ENCODE measurements around the gene KAZN. TPM values are rescaled to one million over a fixed set of nuclear protein-coding genes. Genes with fewer than 3 reads are reported as not detected.
A peak's percentile ranks its signal among the peaks of the same experiment; 100 is the strongest.

Gene KAZN
- total and polyA plus RNA-seq, 10 donors, result 20.0 to 245 (median 144) TPM

DNA sequence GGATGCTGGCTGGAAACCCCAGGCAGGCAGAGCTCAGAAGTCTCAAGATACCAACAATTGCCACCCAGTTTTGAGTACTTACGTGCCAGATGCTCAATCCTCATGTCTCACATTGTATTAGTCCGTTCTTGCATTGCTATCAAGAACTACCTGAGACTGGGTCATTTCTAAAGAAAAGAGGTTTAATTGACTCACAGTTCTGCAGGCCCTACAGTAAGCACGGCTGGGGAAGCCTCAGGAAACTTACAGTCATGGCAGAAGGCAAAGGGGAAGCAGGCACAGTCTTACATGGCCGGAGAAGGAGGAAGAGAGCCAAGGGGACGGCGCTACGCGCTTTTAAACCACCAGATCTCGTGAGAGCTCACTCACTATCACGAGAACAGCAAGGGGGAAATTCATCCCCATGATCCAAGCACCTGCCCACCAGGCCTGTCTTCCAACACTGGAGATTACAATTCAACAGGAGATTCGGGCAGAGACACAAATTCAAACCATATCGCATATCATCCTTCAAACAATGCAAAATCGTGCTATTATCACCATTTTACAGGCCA is 58.0 kb downstream of the KAZN start:
- H3K27ac ChIP-seq, result no peak overlapping the region
- intact Hi-C loops (cut with DNase I; ENCODE audit: low total_unique reads), result no loop called here
- 77 to 87% (median 81%) methylated on average over 13 of the region's 13 CpGs for WGBS, 5 donors
- H3K9me3 ChIP-seq, result no peaks in the 10 kb centered on the region
- H3K4me1 ChIP-seq, result peaks cover 0 to 13% (median 4%) of the 10 kb centered on the region in 6 donors
- no peak for DNase-seq
- no peak overlapping the region for H3K4me3 ChIP-seq
- peaks cover 0 to 5% (median 0%) of the 10 kb centered on the region in 7 donors for H3K27me3 ChIP-seq (replicated peaks in 1 of 7)
- no peaks in the 10 kb centered on the region for H3K36me3 ChIP-seq
- TF ChIP-seq POLR2A (IDR thresholded peaks at IDR 0.05), result no peak
- TF ChIP-seq, protein P1, sequence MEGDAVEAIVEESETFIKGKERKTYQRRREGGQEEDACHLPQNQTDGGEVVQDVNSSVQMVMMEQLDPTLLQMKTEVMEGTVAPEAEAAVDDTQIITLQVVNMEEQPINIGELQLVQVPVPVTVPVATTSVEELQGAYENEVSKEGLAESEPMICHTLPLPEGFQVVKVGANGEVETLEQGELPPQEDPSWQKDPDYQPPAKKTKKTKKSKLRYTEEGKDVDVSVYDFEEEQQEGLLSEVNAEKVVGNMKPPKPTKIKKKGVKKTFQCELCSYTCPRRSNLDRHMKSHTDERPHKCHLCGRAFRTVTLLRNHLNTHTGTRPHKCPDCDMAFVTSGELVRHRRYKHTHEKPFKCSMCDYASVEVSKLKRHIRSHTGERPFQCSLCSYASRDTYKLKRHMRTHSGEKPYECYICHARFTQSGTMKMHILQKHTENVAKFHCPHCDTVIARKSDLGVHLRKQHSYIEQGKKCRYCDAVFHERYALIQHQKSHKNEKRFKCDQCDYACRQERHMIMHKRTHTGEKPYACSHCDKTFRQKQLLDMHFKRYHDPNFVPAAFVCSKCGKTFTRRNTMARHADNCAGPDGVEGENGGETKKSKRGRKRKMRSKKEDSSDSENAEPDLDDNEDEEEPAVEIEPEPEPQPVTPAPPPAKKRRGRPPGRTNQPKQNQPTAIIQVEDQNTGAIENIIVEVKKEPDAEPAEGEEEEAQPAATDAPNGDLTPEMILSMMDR (IDR thresholded peaks at IDR 0.05 in 8 of 11, conservative IDR thresholded peaks at IDR 0.05 in 3 of 11), result no peak
- no peak for TF ChIP-seq POLR2AphosphoS5 (IDR thresholded peaks at IDR 0.05)

DNA sequence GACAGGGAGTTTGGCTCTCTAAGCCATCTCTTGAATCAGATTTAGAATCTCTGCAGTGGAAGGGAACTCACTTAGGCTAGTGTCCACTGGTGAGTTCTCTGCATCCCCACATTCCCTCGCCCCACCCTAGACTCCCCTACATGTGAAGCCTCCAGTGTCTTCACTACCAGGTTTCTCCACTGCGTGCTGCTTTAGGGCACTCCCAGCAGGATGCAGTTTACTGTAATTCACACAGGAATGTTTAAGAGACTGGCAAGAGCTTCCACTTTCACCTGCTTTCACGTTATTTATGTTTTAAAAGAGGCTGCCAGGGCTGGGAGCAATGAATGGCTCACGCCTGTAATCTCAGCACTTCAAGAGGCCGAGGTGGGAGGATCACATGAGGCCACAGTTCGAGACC is 60.2 kb downstream of the KAZN start:
- no peak for DNase-seq
- no peak overlapping the region for H3K4me3 ChIP-seq
- peaks cover 0 to 5% (median 0%) of the 10 kb centered on the region in 7 donors for H3K27me3 ChIP-seq (replicated peaks in 1 of 7)
- H3K36me3 ChIP-seq, result no peaks in the 10 kb centered on the region
- peaks cover 0 to 13% (median 4%) of the 10 kb centered on the region in 6 donors for H3K4me1 ChIP-seq
- TF ChIP-seq, protein P1 (IDR thresholded peaks at IDR 0.05 in 8 of 11, conservative IDR thresholded peaks at IDR 0.05 in 3 of 11), result no peak
- no peak for TF ChIP-seq POLR2A (IDR thresholded peaks at IDR 0.05)
- no peak for TF ChIP-seq POLR2AphosphoS5 (IDR thresholded peaks at IDR 0.05)
- no peaks in the 10 kb centered on the region for H3K9me3 ChIP-seq
- WGBS, 5 donors, result 75 to 89% (median 82%) methylated on average over 6 of the region's 6 CpGs
- no peak overlapping the region for H3K27ac ChIP-seq
- intact Hi-C loops (cut with DNase I; ENCODE audit: low total_unique reads), result no loop called here

DNA sequence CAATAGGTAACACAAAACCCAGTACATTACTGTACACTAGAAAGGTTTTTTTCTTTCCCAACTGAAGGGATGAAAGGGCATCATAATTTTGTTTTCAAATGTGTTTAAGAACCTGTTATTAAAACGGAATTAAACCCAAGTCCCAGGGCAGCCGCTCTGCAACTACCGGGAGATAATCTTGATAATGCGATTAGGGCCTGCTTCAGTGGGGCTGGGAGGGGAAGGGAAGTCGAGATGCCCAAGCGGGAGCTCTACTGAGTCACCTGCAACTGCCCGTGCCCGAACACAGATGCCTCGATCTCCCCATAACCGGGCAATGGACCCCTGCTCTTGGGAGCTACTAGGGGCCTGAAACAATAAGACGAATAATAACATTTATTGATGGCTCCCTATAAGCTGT is 61.4 kb downstream of the KAZN start:
- Histone ChIP-seq H3K36me3 (no peaks in the 10 kb centered on the region), H3K27ac (no peak overlapping the region), H3K4me3 (no peak overlapping the region), H3K4me1 (peaks cover 0 to 13% (median 4%) of the 10 kb centered on the region in 6 donors), H3K27me3 (replicated peaks in 1 of 7) (peaks cover 0 to 5% (median 0%) of the 10 kb centered on the region in 7 donors), H3K9me3 (no peaks in the 10 kb centered on the region)
- no peak for DNase-seq
- WGBS, 5 donors, result 87 to 96% (median 94%) methylated on average over 11 of the region's 11 CpGs
- intact Hi-C loops (cut with DNase I; ENCODE audit: low total_unique reads), result no loop called here
- TF ChIP-seq POLR2AphosphoS5 (IDR thresholded peaks at IDR 0.05), result no peak
- TF ChIP-seq, protein P1 (IDR thresholded peaks at IDR 0.05 in 8 of 11, conservative IDR thresholded peaks at IDR 0.05 in 3 of 11), result no peak
- no peak for TF ChIP-seq POLR2A (IDR thresholded peaks at IDR 0.05)

DNA sequence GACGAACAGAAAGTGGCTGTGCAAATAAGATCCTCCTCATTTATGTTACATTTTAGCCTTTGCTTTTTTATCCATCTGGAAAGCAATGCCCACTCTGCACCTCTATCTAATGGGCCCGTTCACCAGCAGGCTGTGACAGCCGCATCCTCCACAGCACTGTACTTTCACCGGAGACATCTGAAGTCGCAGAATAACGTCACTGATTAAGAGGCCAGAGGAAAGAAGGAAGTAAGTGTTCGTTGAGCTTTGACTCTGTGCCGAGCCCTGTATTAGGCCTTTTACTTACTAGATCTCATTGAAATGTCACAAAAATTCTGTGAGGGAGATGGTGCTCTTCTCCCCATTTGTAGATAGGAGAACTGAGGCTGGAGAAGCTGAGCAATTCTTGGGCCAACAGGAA is 62.3 kb downstream of the KAZN start:
- Histone ChIP-seq H3K36me3 (no peaks in the 10 kb centered on the region), H3K27me3 (replicated peaks in 1 of 7) (peaks cover 0 to 5% (median 0%) of the 10 kb centered on the region in 7 donors), H3K4me3 (no peak overlapping the region), H3K4me1 (peaks cover 0 to 13% (median 4%) of the 10 kb centered on the region in 6 donors), H3K27ac (peak overlapping the region in 2 of 8 donors; percentile 20 to 36), H3K9me3 (no peaks in the 10 kb centered on the region)
- TF ChIP-seq, protein P1 (IDR thresholded peaks at IDR 0.05 in 8 of 11, conservative IDR thresholded peaks at IDR 0.05 in 3 of 11), result no peak
- no peak for TF ChIP-seq POLR2AphosphoS5 (IDR thresholded peaks at IDR 0.05)
- TF ChIP-seq POLR2A (IDR thresholded peaks at IDR 0.05), result no peak
- 18 to 36% (median 20%) methylated on average over 8 of the region's 8 CpGs for WGBS, 5 donors
- no peak for DNase-seq
- intact Hi-C loops (cut with DNase I; ENCODE audit: low total_unique reads), result no loop called here
